GM11168 (cell line): ENCODE results near the gene PTPRF.

Source experiments
- in situ Hi-C: fragments of 300-500 bp; cut with MboI; formaldehyde crosslinking; loops from one replicate; pipeline ENCODE4 v1.12.0; 2022; ENCODE audit warnings: low sequenced_read_pairs; ENCODE audit not compliant: unreplicated experiment

The PTPRF gene

GRCh38 chr1:43597028-43597427 is 66.3 kb downstream of the PTPRF start:
- in situ Hi-C loops = no loop called here

GRCh38 chr1:43597721-43598120 is 67.0 kb downstream of the PTPRF start:
- in situ Hi-C loops = no loop called here

GRCh38 chr1:43598622-43599021 is 67.9 kb downstream of the PTPRF start:
- in situ Hi-C loops = no loop called here

- in situ Hi-C loops = no loop called here
These were observed 69.6 kb downstream of the PTPRF start for GRCh38 chr1:43600033-43601020.

- in situ Hi-C loops = no loop called here
These were observed 72.3 kb downstream of the PTPRF start for GRCh38 chr1:43602990-43603389.

GRCh38 chr1:43604192-43604591 is 73.5 kb downstream of the PTPRF start:
- in situ Hi-C loops = no loop called here

- in situ Hi-C loops = no loop called here
These were observed 74.5 kb downstream of the PTPRF start for GRCh38 chr1:43605157-43605556.

- in situ Hi-C loops = no loop called here
These were observed 75.1 kb downstream of the PTPRF start for GRCh38 chr1:43605766-43606165.

- in situ Hi-C loops = no loop called here
These were observed 75.9 kb downstream of the PTPRF start for GRCh38 chr1:43606624-43607023.

GRCh38 chr1:43608827-43609226 is 78.1 kb downstream of the PTPRF start:
- in situ Hi-C loops = no loop called here

GRCh38 chr1:43610339-43610738 is 79.7 kb downstream of the PTPRF start:
- in situ Hi-C loops = no loop called here

- in situ Hi-C loops = no loop called here
These were observed 81.3 kb downstream of the PTPRF start for GRCh38 chr1:43611950-43612349.

- in situ Hi-C loops = no loop called here
These were observed 81.7 kb downstream of the PTPRF start for GRCh38 chr1:43612406-43612805.

- in situ Hi-C loops = no loop called here
These were observed 82.6 kb downstream of the PTPRF start for GRCh38 chr1:43613075-43613942.

GRCh38 chr1:43614211-43614610 is 83.5 kb downstream of the PTPRF start:
- in situ Hi-C loops = no loop called here

- in situ Hi-C loops = no loop called here
These were observed 84.2 kb downstream of the PTPRF start for GRCh38 chr1:43614891-43615290.

- in situ Hi-C loops = no loop called here
These were observed 85.7 kb downstream of the PTPRF start for GRCh38 chr1:43616383-43616782.

GRCh38 chr1:43617011-43617410 is 86.3 kb downstream of the PTPRF start:
- in situ Hi-C loops = no loop called here

GRCh38 chr1:43617668-43618067 is 87.0 kb downstream of the PTPRF start:
- in situ Hi-C loops = no loop called here

- in situ Hi-C loops = no loop called here
These were observed 88.0 kb downstream of the PTPRF start for GRCh38 chr1:43618521-43619313.
